Activated B cell treated with CpG ODN at 0.5 μM for 24 hours (primary cell): ENCODE results near the gene TEP1. TPM values are rescaled to one million over a fixed set of nuclear protein-coding genes. Genes with fewer than 3 reads are reported as not detected.

Experiments used
- ATAC-seq: fragments of 200-7000 bp; cut with Tn5 transposase; one replicate; pipeline ENCODE4 v1.10.0; 2021; ENCODE audit warnings: low read depth, mild to moderate bottlenecking, moderate library complexity
- CTCF ChIA-PET: fragments of 350-600 bp; sonication (Branson Sonifier 250); formaldehyde crosslinking; loops from one replicate; lab custom pipeline; 2021; ENCODE audit warnings: antibody characterized with exemption; lab: Charles Lee
- POLR2A ChIA-PET: fragments of 350-600 bp; sonication (Branson Sonifier 250); formaldehyde crosslinking; loops from one replicate; lab custom pipeline; 2021; ENCODE audit warnings: antibody characterized with exemption; lab: Charles Lee
- DNase-seq: peaks from one replicate; pipeline ENCODE4 v3.0.0; 2022
- H3K27ac Mint-ChIP-seq: one replicate; pipeline ENCODE4 v1.8.0; 2020; ENCODE audit warnings: mixed read lengths
- H3K27me3 Mint-ChIP-seq: one replicate; pipeline ENCODE4 v1.8.0; 2021; ENCODE audit warnings: mixed read lengths
- H3K36me3 Mint-ChIP-seq: one replicate; pipeline ENCODE4 v1.8.0; 2021; ENCODE audit warnings: low read depth, mixed read lengths
- H3K4me1 Mint-ChIP-seq: one replicate; pipeline ENCODE4 v1.8.0; 2021; ENCODE audit warnings: mixed read lengths
- H3K4me3 Mint-ChIP-seq: one replicate; pipeline ENCODE4 v1.8.0; 2020; ENCODE audit warnings: mild to moderate bottlenecking, mixed read lengths
- H3K9me3 Mint-ChIP-seq: one replicate; pipeline ENCODE4 v1.8.0; 2020; ENCODE audit warnings: mixed read lengths
- CTCF ChIP-seq: fragments of 200-600 bp; IDR thresholded peaks from one replicate; pipeline ENCODE4 v1.8.0; 2022; ENCODE audit warnings: antibody characterized with exemption, mild to moderate bottlenecking
- intact Hi-C: fragments of 100-400 bp; cut with micrococcal nuclease; formaldehyde crosslinking; loops from one replicate; pipeline ENCODE4 v1.15.1; 2024
- total RNA-seq: library from RNA; stranded (reverse); gene quantifications from 2 replicates; pipeline ENCODE4 v1.2.3, GENCODE V29; 2022

TEP1 gene
- total RNA-seq, 1 donor from 2014 or later = 120 TPM

GRCh38 chr14:20333494-20333841 lies 79.8 kb downstream of the TEP1 start:
- intact Hi-C loops = loop anchor here (1.0 to 10.0 kb wide), 7 partner anchors 10 to 641 kb away; partner anchors contain the start of genes PARP2, PIP4P1 and TEP1
- Mint-ChIP-seq H3K9me3 (no peaks in the 10 kb centered on the region), H3K27me3 (no peaks in the 10 kb centered on the region), H3K36me3 (peaks cover 12% of the 10 kb centered on the region), H3K4me1 (peaks cover 28% of the 10 kb centered on the region), H3K4me3 (peak overlapping the region; percentile 99), H3K27ac (peak overlapping the region; percentile 89)
- POLR2A ChIA-PET = interaction anchor here (0.8 to 2.8 kb wide), 5 partner anchors 9 to 350 kb away, joined by 3 to 42 read pairs (median 3); partner anchors contain the start of genes PARP2, PIP4P1 and TTC5
- DNase-seq (no peak), ATAC-seq (no peak)
- TF ChIP-seq CTCF = no peak
- CTCF ChIA-PET = interaction anchor here (1.5 to 2.3 kb wide), 3 partner anchors 9 to 277 kb away, joined by 4 to 13 read pairs (median 7); partner anchors contain the start of gene PARP2

- DNase-seq (no peak), ATAC-seq (peak; percentile 97)
- ChIA-PET CTCF (interaction anchor here (1.2 to 2.3 kb wide), 4 partner anchors 10 to 277 kb away, joined by 4 to 13 read pairs (median 6); partner anchors contain the start of gene PARP2), POLR2A (interaction anchor here (0.8 to 2.8 kb wide), 6 partner anchors 10 to 351 kb away, joined by 3 to 42 read pairs (median 3); partner anchors contain the start of genes PARP2, PIP4P1 and TTC5)
- intact Hi-C loops = loop anchor here (1.0 to 10.0 kb wide), 7 partner anchors 10 to 642 kb away; partner anchors contain the start of genes PARP2, PIP4P1 and TEP1
- Mint-ChIP-seq H3K4me3 (peak within 1 kb of the TSS; percentile 99), H3K4me1 (peaks cover 29% of the 10 kb centered on the region), H3K36me3 (peaks cover 12% of the 10 kb centered on the region), H3K27ac (peak within 1 kb of the TSS; percentile 89), H3K9me3 (no peaks in the 10 kb centered on the region), H3K27me3 (no peaks in the 10 kb centered on the region)
- TF ChIP-seq CTCF = no peak
Measured at GRCh38 chr14:20332788-20333493, 80.4 kb downstream of the TEP1 start, which contains the start of gene CCNB1IP1. CCNB1IP1 (minus strand) TSS chr14:20333279; CDS start chr14:20316523, 16,756 bp downstream.

- intact Hi-C loops = loop anchor here (2.0 to 10.0 kb wide), 6 partner anchors 34 to 642 kb away; partner anchors contain the start of genes PIP4P1 and TEP1
- DNase-seq = no peak
- no peak for TF ChIP-seq CTCF
- H3K27ac Mint-ChIP-seq = peak overlapping the region; percentile 89
- H3K4me1 Mint-ChIP-seq = peaks cover 35% of the 10 kb centered on the region
- H3K4me3 Mint-ChIP-seq = peak overlapping the region; percentile 99
- H3K27me3 Mint-ChIP-seq = no peaks in the 10 kb centered on the region
- CTCF ChIA-PET = interaction anchor here (0.8 to 2.3 kb wide), 3 partner anchors 11 to 278 kb away, joined by 3 to 7 read pairs (median 4); partner anchors contain the start of gene PARP2
- peaks cover 15% of the 10 kb centered on the region for H3K36me3 Mint-ChIP-seq
- no peaks in the 10 kb centered on the region for H3K9me3 Mint-ChIP-seq
- no peak for ATAC-seq
- POLR2A ChIA-PET = interaction anchor here (0.5 to 2.8 kb wide), 3 partner anchors 10 to 339 kb away, joined by 3 to 42 read pairs (median 4); partner anchors contain the start of genes PARP2 and PIP4P1
Measured at GRCh38 chr14:20332431-20332787, 80.9 kb downstream of the TEP1 start.

- intact Hi-C loops = loop anchor here (5.0 to 10.0 kb wide), 2 partner anchors 526 to 644 kb away; no protein-coding TSS in a partner anchor
- ChIA-PET POLR2A (no interaction called here), CTCF (interaction anchor here (5.3 to 6.9 kb wide), 2 partner anchors 277 to 360 kb away, joined by 42 to 131 read pairs; no protein-coding TSS in a partner anchor)
- ATAC-seq (no peak), DNase-seq (no peak)
- H3K4me1 Mint-ChIP-seq = peaks cover 40% of the 10 kb centered on the region
- H3K36me3 Mint-ChIP-seq = peaks cover 23% of the 10 kb centered on the region
- no peak overlapping the region for H3K27ac Mint-ChIP-seq
- TF ChIP-seq CTCF = no peak
- H3K4me3 Mint-ChIP-seq = no peak overlapping the region
- H3K27me3 Mint-ChIP-seq = no peaks in the 10 kb centered on the region
- H3K9me3 Mint-ChIP-seq = no peaks in the 10 kb centered on the region
Measured at GRCh38 chr14:20331053-20331613, 82.2 kb downstream of the TEP1 start.
